K562 (cell line): ENCODE data around the gene PFAS. TPM values are rescaled to one million over a fixed set of nuclear protein-coding genes. Genes with fewer than 3 reads are reported as not detected.

Experiments used
- ARID1B ChIP-seq: fragments of 450-650 bp; IDR thresholded peaks from 2 replicates; pipeline ENCODE4 v1.6.1; 2016; ENCODE audit warnings: antibody characterized with exemption, mild to moderate bottlenecking, inconsistent platforms
- ATF4 ChIP-seq: fragments of 450-650 bp; formaldehyde crosslinking; IDR thresholded peaks from 2 replicates; pipeline ENCODE4 v1.4.0; 2022; ENCODE audit warnings: mild to moderate bottlenecking, moderate library complexity
- BCLAF1 ChIP-seq, 2 experiments: fragments of 450-650 bp in 1 of 2; IDR thresholded peaks; 2 replicates each; pipeline ENCODE4 v1.6.1; 2011 to 2017; ENCODE audit warnings: low read depth in 2 of 2, antibody characterized with exemption in 1 of 2, borderline replicate concordance in 1 of 2, low read length in 1 of 2, mild to moderate bottlenecking in 1 of 2, mixed read lengths in 1 of 2; ENCODE audit not compliant: control insufficient read depth in 1 of 2
- EP300 ChIP-seq: IDR thresholded peaks from 2 replicates; pipeline ENCODE4 v1.6.1; 2012; ENCODE audit warnings: low read length, improper control_type of control experiment
- FOXO4 ChIP-seq: fragments of 450-650 bp; formaldehyde crosslinking; IDR thresholded peaks from 2 replicates; pipeline ENCODE4 v1.4.0; 2020; ENCODE audit warnings: mild to moderate bottlenecking, moderate library complexity
- GATAD2B ChIP-seq: fragments of 450-650 bp; IDR thresholded peaks from 2 replicates; pipeline ENCODE4 v1.6.1; 2017; ENCODE audit warnings: mild to moderate bottlenecking, borderline replicate concordance
- GTF2A2 ChIP-seq: IDR thresholded peaks from 2 replicates; pipeline ENCODE4 v1.6.1; 2016; ENCODE audit warnings: mild to moderate bottlenecking, missing genetic modification characterization, missing compliant biosample characterization
- NFIC ChIP-seq: fragments of 450-650 bp; IDR thresholded peaks from 2 replicates; pipeline ENCODE4 v1.6.1; 2017; ENCODE audit warnings: mild to moderate bottlenecking, inconsistent platforms
- NR4A1 ChIP-seq, 2 experiments: fragments of 250-450 bp in 1 of 2; fragments of 450-650 bp in 1 of 2; sonication (Bioruptor Pico) in 1 of 2; IDR thresholded peaks; 2 replicates each; pipeline versions ENCODE4 v1.4.0 to v1.6.1; 2016 to 2020; ENCODE audit warnings: mild to moderate bottlenecking in 2 of 2, missing compliant biosample characterization in 1 of 2, missing genetic modification characterization in 1 of 2, moderate library complexity in 1 of 2
- RBM34 ChIP-seq: fragments of 200-400 bp; formaldehyde crosslinking; IDR thresholded peaks from 2 replicates; pipeline ENCODE4 v1.6.1; 2018; ENCODE audit warnings: low read length, borderline replicate concordance; ENCODE audit not compliant: insufficient read depth
- SMAD2 ChIP-seq: fragments of 150-350 bp; IDR thresholded peaks from 2 replicates; pipeline ENCODE4 v1.6.1; 2014; ENCODE audit warnings: low read depth, mild to moderate bottlenecking, low read length
- SMARCA4 ChIP-seq: fragments of 450-650 bp; IDR thresholded peaks from 2 replicates; pipeline ENCODE4 v1.6.1; 2016
- SRF ChIP-seq, 2 experiments: fragments of 250-450, 450-650 bp in 1 of 2; sonication (Bioruptor Pico) in 1 of 2; sonication (generic) in 1 of 2; formaldehyde crosslinking; IDR thresholded peaks; 2 replicates each; pipeline versions ENCODE4 v1.5.0 to v1.5.1; 2020 to 2022; ENCODE audit warnings: mild to moderate bottlenecking in 1 of 2, missing genetic modification reagents in 1 of 2
- UBTF ChIP-seq, 2 experiments: IDR thresholded peaks; 2 replicates each; pipeline ENCODE4 v1.6.1; 2012; ENCODE audit warnings: improper control_type of control experiment in 2 of 2, low read depth in 2 of 2, low read length in 2 of 2, borderline replicate concordance in 1 of 2
- ZNF134 ChIP-seq: fragments of 250-450 bp; sonication (Bioruptor Pico); conservative IDR thresholded peaks from 2 replicates; pipeline ENCODE4 v1.4.0; 2020
- ZNF197 ChIP-seq: fragments of 200-800 bp; sonication (Bioruptor generic); IDR thresholded peaks from 2 replicates; pipeline ENCODE4 v1.6.1; 2016; ENCODE audit warnings: low read depth, missing genetic modification characterization, missing compliant biosample characterization
- polyA plus RNA-seq, 8 experiments: library from polyadenylated mRNA; depleted of rRNA in 4 of 8; stranded (reverse) in 5 of 8; unstranded in 3 of 8; fragments of >200 nt; fragmentation: Nextera tagmentation in 2 of 8; fragmentation: Illumina TruSeq in 1 of 8; extraction: Ambion mirVana in 2 of 8; extraction: Trizol in 1 of 8; gene quantifications; 2 replicates each; pipeline versions ENCODE4 v1.2.1 to v1.2.3, GENCODE V29; 2011 to 2014; ENCODE audit warnings: inconsistent platforms in 1 of 8, missing spikeins in 1 of 8
- total RNA-seq, 7 experiments: library from RNA; depleted of rRNA in 6 of 7; stranded (reverse); fragments of >200 nt in 6 of 7; fragmentation: Illumina TruSeq in 2 of 7; extraction: Trizol in 2 of 7; gene quantifications; 2 replicates each; pipeline versions ENCODE4 v1.2.1 to v1.2.3, GENCODE V29; 2011 to 2021; ENCODE audit warnings: low replicate concordance in 1 of 7
- TF ChIP-seq, protein P1 (sequence below), 2 experiments: fragments of 450-650 bp in 1 of 2; sonication (generic) in 1 of 2; formaldehyde crosslinking in 1 of 2; IDR thresholded peaks in 1 of 2; conservative IDR thresholded peaks in 1 of 2; 2 replicates each; pipeline versions ENCODE4 v1.6.1 to v1.8.1; 2016 to 2023; ENCODE audit warnings: mild to moderate bottlenecking in 2 of 2, moderate library complexity in 2 of 2, inconsistent platforms in 1 of 2, missing genetic modification reagents in 1 of 2

The PFAS gene
- total and polyA plus RNA-seq, 9 of the 15 experiments (the other 6 are each of a cell fraction or from before 2014, with no cell fraction given) = 11.6 to 131 (median 43.9) TPM

- TF ChIP-seq ZNF197 = no peak
- TF ChIP-seq FOXO4 (CRISPR knock-in tag) = no peak
- no peak for TF ChIP-seq ATF4 (CRISPR knock-in tag)
- TF ChIP-seq, protein P1, sequence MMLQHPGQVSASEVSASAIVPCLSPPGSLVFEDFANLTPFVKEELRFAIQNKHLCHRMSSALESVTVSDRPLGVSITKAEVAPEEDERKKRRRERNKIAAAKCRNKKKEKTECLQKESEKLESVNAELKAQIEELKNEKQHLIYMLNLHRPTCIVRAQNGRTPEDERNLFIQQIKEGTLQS (IDR thresholded peaks at IDR 0.05) = no peak
- TF ChIP-seq, protein P1 (CRISPR knock-in tag; conservative IDR thresholded peaks at IDR 0.05) = no peak
- no peak for TF ChIP-seq EP300
- TF ChIP-seq GTF2A2 = no peak
- TF ChIP-seq SRF (CRISPR knock-in tag; IDR thresholded peaks at IDR 0.05) = no peak
- TF ChIP-seq ZNF134 (CRISPR knock-in tag) = no peak
- TF ChIP-seq SMARCA4 = no peak
- TF ChIP-seq SMAD2 = no peak
- no peak for TF ChIP-seq RBM34
- peak in 1 of 2 experiments; percentile 26; a peak in 1 of 4 replicates for TF ChIP-seq UBTF (IDR thresholded peaks at IDR 0.05; ENCODE audit: borderline replicate concordance in 1 of 2, low read depth in 2 of 2, low read length in 2 of 2)
- TF ChIP-seq NR4A1 (CRISPR knock-in tag; IDR thresholded peaks at IDR 0.05) = no peak
- TF ChIP-seq NR4A1 (tag; IDR thresholded peaks at IDR 0.05) = no peak
- peak; percentile 87 for TF ChIP-seq NFIC
- TF ChIP-seq GATAD2B = 0 out of 2 replicates have a peak, but pooled peaks have one; percentile 19
- TF ChIP-seq BCLAF1 (IDR thresholded peaks at IDR 0.05; ENCODE audit: borderline replicate concordance in 1 of 2, control insufficient read depth in 1 of 2, low read depth in 2 of 2, low read length in 1 of 2) = no peak
- no peak; the same call in 1 of the 2 replicates for TF ChIP-seq ARID1B
Measured at GRCh38 chr17:8222630-8223355, 26.3 kb upstream of the PFAS start (continued).
